GM23338 (cell line): Measurements from ENCODE around the gene VIP. TPM values are rescaled to one million over a fixed set of nuclear protein-coding genes. Genes with fewer than 3 reads are reported as not detected.

Experiments
- polyA plus RNA-seq: library from polyadenylated mRNA; unstranded; fragments of >200 nt; fragmentation: Nextera tagmentation; extraction: Ambion mirVana; gene quantifications from 2 replicates; pipeline ENCODE4 v1.2.1, GENCODE V29; 2016
- total RNA-seq: library from RNA; depleted of rRNA; stranded (reverse); fragments of >200 nt; shearing (Covaris generic); gene quantifications from 2 replicates; pipeline ENCODE4 v1.2.3, GENCODE V29; 2014; rRNA removed

Gene VIP
- total and polyA plus RNA-seq, 2 experiments from 2014 or later, result not detected

Other genes starting within 250 kb of the VIP start
- 9.7 and 13.6 TPM in 2 replicates for gene SYNE1, start 113.4 kb upstream of the VIP start, total RNA-seq
- gene SYNE1, start 113.4 kb upstream of the VIP start, polyA plus RNA-seq, result 2.1 and 3.9 TPM in 2 replicates
- 1.6 and 2.5 TPM in 2 replicates for gene MYCT1, start 52.9 kb upstream of the VIP start, total RNA-seq
- 1.7 and 1.9 TPM in 2 replicates for gene MYCT1, start 52.9 kb upstream of the VIP start, polyA plus RNA-seq
- 48.1 and 49.6 TPM in 2 replicates for gene FBXO5, start 232.2 kb downstream of the VIP start, total RNA-seq
- gene FBXO5, start 232.2 kb downstream of the VIP start, polyA plus RNA-seq, result 41.3 and 51.2 TPM in 2 replicates